Measurements from ENCODE around the gene SH3BP1. TPM values are rescaled to one million over a fixed set of nuclear protein-coding genes. Genes with fewer than 3 reads are reported as not detected.

Gene SH3BP1
- total and polyA plus RNA-seq, 2 of the 13 experiments (the other 11 are each of a cell fraction or from before 2014, with no cell fraction given): 8.4 to 18.5 TPM

DNA sequence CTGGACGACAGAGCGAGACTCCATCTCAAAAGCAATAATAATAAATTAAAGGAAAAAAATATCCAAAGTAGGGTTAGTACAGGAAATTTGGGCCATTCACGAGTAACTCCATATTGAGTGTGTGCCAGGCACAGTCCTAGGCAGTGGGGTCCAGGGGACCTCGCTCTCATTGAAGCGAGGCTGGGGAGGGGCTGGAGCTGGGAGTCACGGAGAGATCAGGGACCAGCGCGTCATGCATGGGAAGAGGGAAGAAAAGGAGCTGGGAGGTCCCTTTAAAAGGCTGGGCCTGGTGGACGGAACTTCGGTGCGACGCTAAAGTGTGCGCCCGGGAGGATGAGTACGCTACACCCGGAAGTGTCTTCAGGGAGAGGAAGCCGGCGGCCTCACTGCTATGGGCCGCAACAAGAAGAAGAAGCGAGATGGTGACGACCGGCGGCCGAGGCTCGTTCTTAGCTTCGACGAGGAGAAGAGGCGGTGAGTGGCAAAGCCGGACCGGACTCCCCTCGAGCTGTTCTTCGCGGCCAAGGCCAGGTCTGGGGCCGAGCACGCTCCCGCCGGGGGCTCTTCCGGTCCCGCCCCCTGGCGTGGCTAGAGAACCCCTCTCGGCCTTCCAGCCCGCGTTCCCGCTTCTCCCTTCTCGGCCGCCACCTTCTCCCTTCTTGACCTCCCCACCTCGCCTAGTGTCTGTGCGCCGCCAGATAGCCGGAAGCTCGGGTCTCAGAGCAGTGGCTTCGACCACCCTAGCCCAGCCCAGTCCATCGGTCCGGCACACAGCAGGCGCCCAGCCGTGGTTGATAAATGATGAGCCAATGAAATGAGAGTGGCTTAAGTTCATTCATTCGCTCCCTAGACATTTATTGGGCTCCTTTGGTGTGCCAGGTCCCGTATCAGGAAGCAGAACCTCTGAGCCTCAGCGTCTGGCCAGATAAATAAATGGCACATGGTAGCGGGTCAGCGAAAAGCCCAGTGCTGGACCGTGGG is 46.8 kb downstream of the SH3BP1 start, which contains the start of gene NOL12 (continued):
- TF ChIP-seq, protein P1, sequence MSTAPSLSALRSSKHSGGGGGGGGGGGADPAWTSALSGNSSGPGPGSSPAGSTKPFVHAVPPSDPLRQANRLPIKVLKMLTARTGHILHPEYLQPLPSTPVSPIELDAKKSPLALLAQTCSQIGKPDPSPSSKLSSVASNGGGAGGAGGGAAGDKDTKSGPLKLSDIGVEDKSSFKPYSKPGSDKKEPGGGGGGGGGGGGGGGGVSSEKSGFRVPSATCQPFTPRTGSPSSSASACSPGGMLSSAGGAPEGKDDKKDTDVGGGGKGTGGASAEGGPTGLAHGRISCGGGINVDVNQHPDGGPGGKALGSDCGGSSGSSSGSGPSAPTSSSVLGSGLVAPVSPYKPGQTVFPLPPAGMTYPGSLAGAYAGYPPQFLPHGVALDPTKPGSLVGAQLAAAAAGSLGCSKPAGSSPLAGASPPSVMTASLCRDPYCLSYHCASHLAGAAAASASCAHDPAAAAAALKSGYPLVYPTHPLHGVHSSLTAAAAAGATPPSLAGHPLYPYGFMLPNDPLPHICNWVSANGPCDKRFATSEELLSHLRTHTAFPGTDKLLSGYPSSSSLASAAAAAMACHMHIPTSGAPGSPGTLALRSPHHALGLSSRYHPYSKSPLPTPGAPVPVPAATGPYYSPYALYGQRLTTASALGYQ (CRISPR knock-in tag; IDR thresholded peaks at IDR 0.05): 0 out of 2 replicates have a peak, but pooled peaks have one; percentile 20
- TF ChIP-seq AHR (CRISPR knock-in tag; IDR thresholded peaks at IDR 0.05): peak; percentile 61; the same call in 1 of the 2 replicates
- TF ChIP-seq ZNF850 (CRISPR knock-in tag; conservative IDR thresholded peaks at IDR 0.05): no peak
- no peak for TF ChIP-seq ZFP36L1 (CRISPR knock-in tag; IDR thresholded peaks at IDR 0.05)
- TF ChIP-seq BRD4 (CRISPR knock-in tag; IDR thresholded peaks at IDR 0.05): 0 out of 2 replicates have a peak, but pooled peaks have one; percentile 45
- TF ChIP-seq KAT8 (CRISPR knock-in tag; IDR thresholded peaks at IDR 0.05): peak; percentile 99
- TF ChIP-seq, protein P2, sequence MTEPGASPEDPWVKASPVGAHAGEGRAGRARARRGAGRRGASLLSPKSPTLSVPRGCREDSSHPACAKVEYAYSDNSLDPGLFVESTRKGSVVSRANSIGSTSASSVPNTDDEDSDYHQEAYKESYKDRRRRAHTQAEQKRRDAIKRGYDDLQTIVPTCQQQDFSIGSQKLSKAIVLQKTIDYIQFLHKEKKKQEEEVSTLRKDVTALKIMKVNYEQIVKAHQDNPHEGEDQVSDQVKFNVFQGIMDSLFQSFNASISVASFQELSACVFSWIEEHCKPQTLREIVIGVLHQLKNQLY (CRISPR knock-in tag; IDR thresholded peaks at IDR 0.05): 0 out of 2 replicates have a peak, but pooled peaks have one; percentile 64
- TF ChIP-seq ZSCAN22 (CRISPR knock-in tag; IDR thresholded peaks at IDR 0.05): no peak
- TF ChIP-seq ZFAT (CRISPR knock-in tag; conservative IDR thresholded peaks at IDR 0.05): no peak
- TF ChIP-seq BRCA1 (CRISPR knock-in tag; IDR thresholded peaks at IDR 0.05): peak; percentile 64; the same call in 1 of the 2 replicates
- peak; percentile 89 for TF ChIP-seq HOXA3 (CRISPR knock-in tag; IDR thresholded peaks at IDR 0.05)
- TF ChIP-seq ZNF614 (CRISPR knock-in tag; IDR thresholded peaks at IDR 0.05; ENCODE audit: borderline replicate concordance): no peak; the same call in 1 of the 2 replicates
- TF ChIP-seq HNRNPK (IDR thresholded peaks at IDR 0.05; ENCODE audit: low read depth, low read length, poor library complexity, severe bottlenecking): no peak
- TF ChIP-seq, protein P3, sequence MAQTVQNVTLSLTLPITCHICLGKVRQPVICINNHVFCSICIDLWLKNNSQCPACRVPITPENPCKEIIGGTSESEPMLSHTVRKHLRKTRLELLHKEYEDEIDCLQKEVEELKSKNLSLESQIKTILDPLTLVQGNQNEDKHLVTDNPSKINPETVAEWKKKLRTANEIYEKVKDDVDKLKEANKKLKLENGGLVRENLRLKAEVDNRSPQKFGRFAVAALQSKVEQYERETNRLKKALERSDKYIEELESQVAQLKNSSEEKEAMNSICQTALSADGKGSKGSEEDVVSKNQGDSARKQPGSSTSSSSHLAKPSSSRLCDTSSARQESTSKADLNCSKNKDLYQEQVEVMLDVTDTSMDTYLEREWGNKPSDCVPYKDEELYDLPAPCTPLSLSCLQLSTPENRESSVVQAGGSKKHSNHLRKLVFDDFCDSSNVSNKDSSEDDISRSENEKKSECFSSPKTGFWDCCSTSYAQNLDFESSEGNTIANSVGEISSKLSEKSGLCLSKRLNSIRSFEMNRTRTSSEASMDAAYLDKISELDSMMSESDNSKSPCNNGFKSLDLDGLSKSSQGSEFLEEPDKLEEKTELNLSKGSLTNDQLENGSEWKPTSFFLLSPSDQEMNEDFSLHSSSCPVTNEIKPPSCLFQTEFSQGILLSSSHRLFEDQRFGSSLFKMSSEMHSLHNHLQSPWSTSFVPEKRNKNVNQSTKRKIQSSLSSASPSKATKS (CRISPR knock-in tag; IDR thresholded peaks at IDR 0.05): no peak
- TF ChIP-seq, protein P4, sequence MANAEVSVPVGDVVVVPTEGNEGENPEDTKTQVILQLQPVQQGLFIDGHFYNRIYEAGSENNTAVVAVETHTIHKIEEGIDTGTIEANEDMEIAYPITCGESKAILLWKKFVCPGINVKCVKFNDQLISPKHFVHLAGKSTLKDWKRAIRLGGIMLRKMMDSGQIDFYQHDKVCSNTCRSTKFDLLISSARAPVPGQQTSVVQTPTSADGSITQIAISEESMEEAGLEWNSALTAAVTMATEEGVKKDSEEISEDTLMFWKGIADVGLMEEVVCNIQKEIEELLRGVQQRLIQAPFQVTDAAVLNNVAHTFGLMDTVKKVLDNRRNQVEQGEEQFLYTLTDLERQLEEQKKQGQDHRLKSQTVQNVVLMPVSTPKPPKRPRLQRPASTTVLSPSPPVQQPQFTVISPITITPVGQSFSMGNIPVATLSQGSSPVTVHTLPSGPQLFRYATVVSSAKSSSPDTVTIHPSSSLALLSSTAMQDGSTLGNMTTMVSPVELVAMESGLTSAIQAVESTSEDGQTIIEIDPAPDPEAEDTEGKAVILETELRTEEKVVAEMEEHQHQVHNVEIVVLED (CRISPR knock-in tag; IDR thresholded peaks at IDR 0.05; ENCODE audit: borderline replicate concordance): peak; percentile 77
- no peak for TF ChIP-seq GLI4 (CRISPR knock-in tag; IDR thresholded peaks at IDR 0.05; ENCODE audit: borderline replicate concordance)
- peak; percentile 75 for TF ChIP-seq MED8 (CRISPR knock-in tag; IDR thresholded peaks at IDR 0.05; ENCODE audit: insufficient replicate concordance)
- peak; percentile 77; the same call in 1 of the 2 replicates for TF ChIP-seq ZKSCAN8 (CRISPR knock-in tag; IDR thresholded peaks at IDR 0.05; ENCODE audit: borderline replicate concordance)
- TF ChIP-seq MBNL3 (CRISPR knock-in tag; conservative IDR thresholded peaks at IDR 0.05): no peak
- peak; percentile 78; the same call in 1 of the 2 replicates for TF ChIP-seq ZMAT3 (CRISPR knock-in tag; conservative IDR thresholded peaks at IDR 0.05)
- TF ChIP-seq RBM39 (IDR thresholded peaks at IDR 0.05; ENCODE audit: low read depth, low read length, poor library complexity, severe bottlenecking): peak; percentile 86
- TF ChIP-seq FOXK2 (IDR thresholded peaks at IDR 0.05): peak; percentile 68; the same call in 1 of the 2 replicates

Data from HepG2 (cell line).